Testis (tissue), 2 donors: ENCODE results near the gene BMP6.

Experiments
- POLR2A ChIP-seq: fragments of 450-650 bp; IDR thresholded peaks from one replicate; pipeline ENCODE4 v1.6.1; 2017; ENCODE audit warnings: antibody characterized with exemption, mild to moderate bottlenecking, moderate library complexity
- TF ChIP-seq, protein P1 (sequence below), 3 experiments: fragments of 450-650 bp in 2 of 3; fragments of 200-600 bp in 1 of 3; sonication (generic) in 1 of 3; IDR thresholded peaks; one replicate each; pipeline ENCODE4 v1.5.1; 2016 to 2019; ENCODE audit warnings: antibody characterized with exemption in 3 of 3, mild to moderate bottlenecking in 2 of 3, moderate library complexity in 1 of 3

GRCh38 chr6:7833751-7834070 is 107.8 kb downstream of the BMP6 start:
- TF ChIP-seq, protein P1, sequence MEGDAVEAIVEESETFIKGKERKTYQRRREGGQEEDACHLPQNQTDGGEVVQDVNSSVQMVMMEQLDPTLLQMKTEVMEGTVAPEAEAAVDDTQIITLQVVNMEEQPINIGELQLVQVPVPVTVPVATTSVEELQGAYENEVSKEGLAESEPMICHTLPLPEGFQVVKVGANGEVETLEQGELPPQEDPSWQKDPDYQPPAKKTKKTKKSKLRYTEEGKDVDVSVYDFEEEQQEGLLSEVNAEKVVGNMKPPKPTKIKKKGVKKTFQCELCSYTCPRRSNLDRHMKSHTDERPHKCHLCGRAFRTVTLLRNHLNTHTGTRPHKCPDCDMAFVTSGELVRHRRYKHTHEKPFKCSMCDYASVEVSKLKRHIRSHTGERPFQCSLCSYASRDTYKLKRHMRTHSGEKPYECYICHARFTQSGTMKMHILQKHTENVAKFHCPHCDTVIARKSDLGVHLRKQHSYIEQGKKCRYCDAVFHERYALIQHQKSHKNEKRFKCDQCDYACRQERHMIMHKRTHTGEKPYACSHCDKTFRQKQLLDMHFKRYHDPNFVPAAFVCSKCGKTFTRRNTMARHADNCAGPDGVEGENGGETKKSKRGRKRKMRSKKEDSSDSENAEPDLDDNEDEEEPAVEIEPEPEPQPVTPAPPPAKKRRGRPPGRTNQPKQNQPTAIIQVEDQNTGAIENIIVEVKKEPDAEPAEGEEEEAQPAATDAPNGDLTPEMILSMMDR (IDR thresholded peaks at IDR 0.05), result no peak
- TF ChIP-seq POLR2A, result no peak
